ENCODE data around the gene PHRF1. TPM values are rescaled to one million over a fixed set of nuclear protein-coding genes. Genes with fewer than 3 reads are reported as not detected.

The PHRF1 gene
- total RNA-seq, 1 donor from 2014 or later, result 38.3 TPM

GRCh38 chr11:596374-596773 lies 20.1 kb downstream of the PHRF1 start:
- H3K79me2 ChIP-seq (ENCODE audit: insufficient read depth, low read length), result peaks cover 41% of the 10 kb centered on the region
- no peak for FAIRE-seq
- H3K4me2 ChIP-seq (ENCODE audit: low read length), result no peak overlapping the region
- H3K27ac ChIP-seq (ENCODE audit: low read depth, low read length), result no peak overlapping the region
- H3K9ac ChIP-seq (ENCODE audit: low read length), result no peak overlapping the region
- no peaks in the 10 kb centered on the region for H3K27me3 ChIP-seq (ENCODE audit: insufficient read depth, low read length)
- Mint-ChIP-seq H3K27ac (ENCODE audit: unreplicated experiment) (no peak overlapping the region), H3K4me3 (ENCODE audit: unreplicated experiment) (no peak overlapping the region), H3K4me1 (ENCODE audit: low read depth, unreplicated experiment) (no peaks in the 10 kb centered on the region), H3K27me3 (ENCODE audit: low read depth, unreplicated experiment) (no peaks in the 10 kb centered on the region), H3K9me3 (ENCODE audit: unreplicated experiment) (no peaks in the 10 kb centered on the region), H3K36me3 (ENCODE audit: low read depth, unreplicated experiment) (peaks cover 23% of the 10 kb centered on the region)
- H3K4me1 ChIP-seq (ENCODE audit: insufficient read depth, low read length), result no peaks in the 10 kb centered on the region
- no peaks in the 10 kb centered on the region for H3K9me3 ChIP-seq (ENCODE audit: insufficient read depth, low read depth, low read length)
- H3K36me3 ChIP-seq (ENCODE audit: insufficient read depth, low read length), result peaks cover 32% of the 10 kb centered on the region
- no peak overlapping the region for H3K4me3 ChIP-seq (ENCODE audit: insufficient read depth, low read depth, low read length)
- no peak overlapping the region for H2AFZ ChIP-seq (ENCODE audit: low read depth, low read length)
- TF ChIP-seq EZH2 (IDR thresholded peaks at IDR 0.05; ENCODE audit: insufficient read depth, low read length) (no peak), CTCF (IDR thresholded peaks at IDR 0.05; ENCODE audit: insufficient read depth, low read depth, low read length) (no peak)
- DNase-seq (ENCODE audit: low read depth), result no peak
- H4K20me1 ChIP-seq (ENCODE audit: insufficient read depth, low read length), result peaks cover 67% of the 10 kb centered on the region

- H3K9me3 Mint-ChIP-seq (ENCODE audit: unreplicated experiment), result no peaks in the 10 kb centered on the region
- no peaks in the 10 kb centered on the region for H3K27me3 ChIP-seq (ENCODE audit: insufficient read depth, low read length)
- H3K9ac ChIP-seq (ENCODE audit: low read length), result no peak overlapping the region
- DNase-seq (ENCODE audit: low read depth) (no peak), FAIRE-seq (no peak)
- no peak overlapping the region for H3K4me3 ChIP-seq (ENCODE audit: insufficient read depth, low read depth, low read length)
- TF ChIP-seq CTCF (IDR thresholded peaks at IDR 0.05; ENCODE audit: insufficient read depth, low read depth, low read length) (no peak), EZH2 (IDR thresholded peaks at IDR 0.05; ENCODE audit: insufficient read depth, low read length) (no peak)
- H3K27me3 Mint-ChIP-seq (ENCODE audit: low read depth, unreplicated experiment), result no peaks in the 10 kb centered on the region
- H3K4me3 Mint-ChIP-seq (ENCODE audit: unreplicated experiment), result no peak overlapping the region
- H3K27ac Mint-ChIP-seq (ENCODE audit: unreplicated experiment), result no peak overlapping the region
- H2AFZ ChIP-seq (ENCODE audit: low read depth, low read length), result no peak overlapping the region
- H3K4me1 ChIP-seq (ENCODE audit: insufficient read depth, low read length), result no peaks in the 10 kb centered on the region
- H3K4me1 Mint-ChIP-seq (ENCODE audit: low read depth, unreplicated experiment), result no peaks in the 10 kb centered on the region
- H4K20me1 ChIP-seq (ENCODE audit: insufficient read depth, low read length), result peaks cover 68% of the 10 kb centered on the region
- H3K9me3 ChIP-seq (ENCODE audit: insufficient read depth, low read depth, low read length), result no peaks in the 10 kb centered on the region
- H3K27ac ChIP-seq (ENCODE audit: low read depth, low read length), result no peak overlapping the region
- no peak overlapping the region for H3K4me2 ChIP-seq (ENCODE audit: low read length)
- peaks cover 44% of the 10 kb centered on the region for H3K79me2 ChIP-seq (ENCODE audit: insufficient read depth, low read length)
- H3K36me3 Mint-ChIP-seq (ENCODE audit: low read depth, unreplicated experiment), result peaks cover 23% of the 10 kb centered on the region
- peaks cover 35% of the 10 kb centered on the region for H3K36me3 ChIP-seq (ENCODE audit: insufficient read depth, low read length)
Measured at GRCh38 chr11:597166-597725, 21.0 kb downstream of the PHRF1 start.

- H3K27ac Mint-ChIP-seq (ENCODE audit: unreplicated experiment), result peak overlapping the region; percentile 6
- H3K4me1 Mint-ChIP-seq (ENCODE audit: low read depth, unreplicated experiment), result no peaks in the 10 kb centered on the region
- H3K4me3 Mint-ChIP-seq (ENCODE audit: unreplicated experiment), result no peak overlapping the region
- Histone ChIP-seq H3K27ac (ENCODE audit: low read depth, low read length) (no peak overlapping the region), H2AFZ (ENCODE audit: low read depth, low read length) (no peak overlapping the region), H3K4me1 (ENCODE audit: insufficient read depth, low read length) (no peaks in the 10 kb centered on the region), H4K20me1 (ENCODE audit: insufficient read depth, low read length) (peaks cover 63% of the 10 kb centered on the region), H3K79me2 (ENCODE audit: insufficient read depth, low read length) (peaks cover 37% of the 10 kb centered on the region), H3K27me3 (ENCODE audit: insufficient read depth, low read length) (no peaks in the 10 kb centered on the region), H3K4me2 (ENCODE audit: low read length) (no peak overlapping the region), H3K4me3 (ENCODE audit: insufficient read depth, low read depth, low read length) (no peak overlapping the region), H3K36me3 (ENCODE audit: insufficient read depth, low read length) (peaks cover 29% of the 10 kb centered on the region), H3K9ac (ENCODE audit: low read length) (no peak overlapping the region), H3K9me3 (ENCODE audit: insufficient read depth, low read depth, low read length) (no peaks in the 10 kb centered on the region)
- no peak for TF ChIP-seq CTCF (IDR thresholded peaks at IDR 0.05; ENCODE audit: insufficient read depth, low read depth, low read length)
- no peak for TF ChIP-seq EZH2 (IDR thresholded peaks at IDR 0.05; ENCODE audit: insufficient read depth, low read length)
- no peak for DNase-seq (ENCODE audit: low read depth)
- H3K27me3 Mint-ChIP-seq (ENCODE audit: low read depth, unreplicated experiment), result no peaks in the 10 kb centered on the region
- no peaks in the 10 kb centered on the region for H3K9me3 Mint-ChIP-seq (ENCODE audit: unreplicated experiment)
- peaks cover 20% of the 10 kb centered on the region for H3K36me3 Mint-ChIP-seq (ENCODE audit: low read depth, unreplicated experiment)
- no peak for FAIRE-seq
Measured at GRCh38 chr11:598005-598680, 21.9 kb downstream of the PHRF1 start.
